ENCODE measurements around the gene TBC1D5. TPM values are rescaled to one million over a fixed set of nuclear protein-coding genes. Genes with fewer than 3 reads are reported as not detected.

Gene TBC1D5
- total RNA-seq, 4 donors from 2014 or later: 29.2 to 114 (median 53.4) TPM

DNA sequence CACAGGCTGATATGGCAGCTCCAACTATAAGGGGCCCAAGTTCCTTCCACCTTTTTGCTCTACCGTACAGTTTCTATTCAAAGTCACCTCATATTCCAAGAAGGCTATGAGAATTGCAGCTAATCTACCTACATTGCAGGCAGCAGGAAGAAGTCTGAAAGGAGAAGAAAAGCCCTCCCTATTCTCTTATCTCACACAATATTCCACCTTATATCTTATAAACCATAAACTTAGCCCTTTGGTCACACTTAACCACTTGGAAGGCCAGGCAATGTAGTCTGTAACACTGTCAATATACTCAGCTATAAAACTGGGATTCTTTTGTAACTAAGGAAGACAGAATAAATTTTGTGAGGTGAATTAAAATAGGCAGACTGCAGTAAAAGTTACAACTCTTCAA is 54.9 kb downstream of the TBC1D5 start:
- Histone ChIP-seq H3K4me3 (no peak overlapping the region), H3K27me3 (no peaks in the 10 kb centered on the region), H3K36me3 (no peaks in the 10 kb centered on the region), H3K9me3 (no peaks in the 10 kb centered on the region), H3K27ac (peak overlapping the region in 1 of 4 donors; percentile 22), H3K4me1 (peaks cover 0 to 3% (median 0%) of the 10 kb centered on the region in 4 donors)
- TF ChIP-seq, protein P1, sequence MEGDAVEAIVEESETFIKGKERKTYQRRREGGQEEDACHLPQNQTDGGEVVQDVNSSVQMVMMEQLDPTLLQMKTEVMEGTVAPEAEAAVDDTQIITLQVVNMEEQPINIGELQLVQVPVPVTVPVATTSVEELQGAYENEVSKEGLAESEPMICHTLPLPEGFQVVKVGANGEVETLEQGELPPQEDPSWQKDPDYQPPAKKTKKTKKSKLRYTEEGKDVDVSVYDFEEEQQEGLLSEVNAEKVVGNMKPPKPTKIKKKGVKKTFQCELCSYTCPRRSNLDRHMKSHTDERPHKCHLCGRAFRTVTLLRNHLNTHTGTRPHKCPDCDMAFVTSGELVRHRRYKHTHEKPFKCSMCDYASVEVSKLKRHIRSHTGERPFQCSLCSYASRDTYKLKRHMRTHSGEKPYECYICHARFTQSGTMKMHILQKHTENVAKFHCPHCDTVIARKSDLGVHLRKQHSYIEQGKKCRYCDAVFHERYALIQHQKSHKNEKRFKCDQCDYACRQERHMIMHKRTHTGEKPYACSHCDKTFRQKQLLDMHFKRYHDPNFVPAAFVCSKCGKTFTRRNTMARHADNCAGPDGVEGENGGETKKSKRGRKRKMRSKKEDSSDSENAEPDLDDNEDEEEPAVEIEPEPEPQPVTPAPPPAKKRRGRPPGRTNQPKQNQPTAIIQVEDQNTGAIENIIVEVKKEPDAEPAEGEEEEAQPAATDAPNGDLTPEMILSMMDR (IDR thresholded peaks at IDR 0.05): no peak
- TF ChIP-seq POLR2A (IDR thresholded peaks at IDR 0.05): no peak
- no peak for DNase-seq

DNA sequence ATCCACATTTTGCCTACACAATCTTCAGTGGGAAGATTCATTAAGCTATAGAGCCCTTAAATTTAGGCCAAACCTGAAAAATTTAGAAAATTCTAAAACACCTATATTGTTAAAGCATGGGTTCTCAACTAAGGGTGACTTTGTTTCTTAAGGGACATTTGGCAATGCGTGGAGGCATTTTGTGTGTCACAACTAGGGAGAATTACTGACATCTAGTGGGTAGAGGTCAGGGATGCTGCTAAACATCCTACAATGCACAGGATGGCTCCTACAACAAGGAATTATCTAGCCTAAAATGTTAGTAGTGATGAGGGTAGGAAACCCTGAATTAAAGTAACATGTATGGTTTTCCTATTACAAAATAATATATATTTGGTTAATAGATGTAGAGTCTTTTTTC is 55.8 kb downstream of the TBC1D5 start:
- Histone ChIP-seq H3K4me1 (peaks cover 0 to 3% (median 0%) of the 10 kb centered on the region in 4 donors), H3K27ac (no peak overlapping the region), H3K4me3 (no peak overlapping the region), H3K9me3 (no peaks in the 10 kb centered on the region), H3K27me3 (no peaks in the 10 kb centered on the region), H3K36me3 (no peaks in the 10 kb centered on the region)
- DNase-seq: no peak
- TF ChIP-seq, protein P1 (IDR thresholded peaks at IDR 0.05): peak in 2 of 6 experiments; percentile 15
- TF ChIP-seq POLR2A (IDR thresholded peaks at IDR 0.05): no peak

DNA sequence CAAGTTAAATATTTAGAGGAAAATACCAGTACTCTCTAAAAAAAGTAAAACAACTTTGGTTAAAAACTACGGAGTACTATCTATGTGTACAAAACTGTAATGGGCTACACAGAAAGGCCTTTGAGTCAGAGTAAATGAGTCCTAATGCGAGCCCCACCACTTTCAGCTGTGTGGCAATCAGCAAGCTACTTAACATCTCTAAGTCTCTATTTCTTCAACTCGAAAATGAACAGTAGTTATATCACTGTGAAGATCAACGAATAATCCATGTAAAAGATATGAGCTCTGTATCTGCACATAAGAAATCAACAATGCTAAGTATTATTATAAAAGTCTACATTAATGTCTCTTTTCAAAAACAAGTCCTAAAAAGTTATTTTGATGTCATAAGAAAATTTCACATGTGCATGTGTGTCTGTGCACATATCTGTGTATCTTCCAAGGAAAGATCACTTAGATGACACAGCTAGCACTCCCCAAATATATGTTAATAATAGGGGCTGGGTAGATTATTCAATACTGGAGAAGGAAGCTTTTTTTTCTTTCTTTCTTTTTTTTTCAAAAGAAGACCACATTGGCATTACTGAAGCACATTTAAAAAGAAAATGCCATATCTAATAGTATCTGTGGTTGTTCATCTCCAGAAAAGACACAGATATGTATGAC is 58.8 kb downstream of the TBC1D5 start:
- H3K9me3 ChIP-seq: no peaks in the 10 kb centered on the region
- DNase-seq: no peak
- TF ChIP-seq, protein P1 (IDR thresholded peaks at IDR 0.05): no peak
- no peak for TF ChIP-seq POLR2A (IDR thresholded peaks at IDR 0.05)
- no peak overlapping the region for H3K4me3 ChIP-seq
- H3K27ac ChIP-seq: no peak overlapping the region
- no peaks in the 10 kb centered on the region for H3K36me3 ChIP-seq
- peaks cover 0 to 3% (median 0%) of the 10 kb centered on the region in 4 donors for H3K4me1 ChIP-seq
- no peaks in the 10 kb centered on the region for H3K27me3 ChIP-seq

DNA sequence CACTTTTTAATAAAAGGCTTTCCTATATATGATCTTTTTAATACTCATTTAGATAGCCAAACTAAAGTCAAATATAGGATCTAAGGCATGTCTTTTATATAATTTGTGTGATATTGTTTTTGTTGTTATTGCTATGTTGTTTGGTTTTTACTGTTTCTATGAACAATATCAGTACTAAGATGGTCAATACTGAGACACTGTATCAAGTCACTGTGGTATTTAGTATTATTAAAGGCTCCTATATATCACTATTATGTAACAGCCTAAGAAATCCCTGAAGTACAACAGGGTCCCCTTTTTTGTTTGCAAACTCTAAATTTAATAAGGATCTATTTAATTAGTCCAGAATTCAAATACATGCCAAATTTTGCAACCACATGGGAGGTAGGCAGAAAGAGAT is 61.9 kb downstream of the TBC1D5 start:
- DNase-seq: no peak
- TF ChIP-seq, protein P1 (IDR thresholded peaks at IDR 0.05): no peak
- no peak for TF ChIP-seq POLR2A (IDR thresholded peaks at IDR 0.05)

DNA sequence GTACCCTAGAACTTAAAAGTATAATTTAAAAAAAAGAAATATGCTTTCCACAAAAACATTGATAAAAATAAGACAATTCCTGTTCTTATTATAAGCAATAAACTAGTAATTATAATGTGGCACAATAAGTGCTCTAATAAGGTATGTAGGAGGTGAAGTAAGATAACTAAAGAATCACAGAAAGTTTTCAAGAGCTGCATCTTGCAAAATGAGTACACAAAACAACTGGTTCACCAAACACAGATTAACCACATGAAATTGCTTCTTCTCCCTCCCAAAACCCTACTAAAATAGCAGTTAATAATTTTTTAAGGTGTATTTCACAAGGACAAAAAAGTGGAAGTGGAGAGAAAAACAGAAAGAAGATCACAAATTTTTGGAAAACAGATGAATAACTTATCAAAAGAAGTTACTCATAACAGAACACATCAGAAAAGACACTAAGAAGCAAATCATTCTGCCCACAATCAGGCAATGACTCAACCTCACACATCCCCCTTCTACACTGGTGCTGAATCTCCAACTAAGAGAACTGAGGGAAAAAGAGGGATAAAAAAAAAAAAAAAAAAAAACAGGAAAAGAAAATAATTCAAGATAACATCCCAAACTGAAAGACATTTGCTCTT is 64.2 kb downstream of the TBC1D5 start:
- H3K27ac ChIP-seq: no peak overlapping the region
- no peaks in the 10 kb centered on the region for H3K9me3 ChIP-seq
- H3K4me1 ChIP-seq: no peaks in the 10 kb centered on the region
- no peaks in the 10 kb centered on the region for H3K36me3 ChIP-seq
- H3K27me3 ChIP-seq: no peaks in the 10 kb centered on the region
- no peak overlapping the region for H3K4me3 ChIP-seq
- no peak for DNase-seq
- no peak for TF ChIP-seq POLR2A (IDR thresholded peaks at IDR 0.05)
- TF ChIP-seq, protein P1 (IDR thresholded peaks at IDR 0.05): no peak

More for the DNA sequence above, 61.9 kb downstream of the TBC1D5 start:
- no peaks in the 10 kb centered on the region for H3K9me3 ChIP-seq
- H3K4me1 ChIP-seq: no peaks in the 10 kb centered on the region
- no peak overlapping the region for H3K27ac ChIP-seq
- no peak overlapping the region for H3K4me3 ChIP-seq
- H3K27me3 ChIP-seq: no peaks in the 10 kb centered on the region
- no peaks in the 10 kb centered on the region for H3K36me3 ChIP-seq
